Panc1 (cell line): ENCODE data around the gene CD96. TPM values are rescaled to one million over a fixed set of nuclear protein-coding genes. Genes with fewer than 3 reads are reported as not detected.

Source experiments
- ATAC-seq: fragments of 200-7000 bp; cut with Tn5 transposase; 2 replicates; pipeline ENCODE4 v1.9.1; 2020; ENCODE audit warnings: mild to moderate bottlenecking, moderate library complexity
- BruUV-seq: library from RNA; stranded (reverse); fragments of 400-500 nt; replicated peaks from 2 replicates; lab custom pipeline; 2021; lab: Mats Ljungman, UMichigan
- CTCF ChIA-PET: fragments of 300-600 bp; sonication (Branson Sonifier 250); formaldehyde crosslinking; loops from one replicate; lab custom pipeline; 2022; ENCODE audit warnings: antibody characterized with exemption; lab: Charles Lee
- POLR2A ChIA-PET: fragments of 300-600 bp; sonication (Branson Sonifier 250); formaldehyde crosslinking; loops from one replicate; lab custom pipeline; 2022; ENCODE audit warnings: antibody characterized with exemption; lab: Charles Lee
- DNase-seq: peaks from one replicate; pipeline ENCODE4 v3.0.0-alpha.2; 2010; ENCODE audit warnings: low read depth, low spot score
- H3K27ac ChIP-seq: 2 replicates; pipeline ENCODE4 v1.5.1; 2011; ENCODE audit warnings: mild to moderate bottlenecking, low read length, inconsistent platforms
- H3K27me3 ChIP-seq: fragments of 200-500 bp; sonication (Bioruptor generic); 2 replicates; pipeline ENCODE4 v1.6.0; 2014; ENCODE audit warnings: low read length, inconsistent platforms; ENCODE audit not compliant: control insufficient read depth, insufficient read depth
- H3K36me3 ChIP-seq: fragments of 200-500 bp; sonication (Bioruptor generic); 2 replicates; pipeline ENCODE4 v1.5.1; 2014; ENCODE audit warnings: inconsistent platforms, mild to moderate bottlenecking, low read length, moderate library complexity; ENCODE audit not compliant: control insufficient read depth, insufficient read depth
- H3K4me1 ChIP-seq: 2 replicates; pipeline ENCODE4 v1.5.1; 2011; ENCODE audit warnings: inconsistent platforms, mild to moderate bottlenecking, low read length, moderate library complexity; ENCODE audit not compliant: control insufficient read depth, insufficient read depth
- H3K4me3 ChIP-seq, 2 experiments: 2 replicates each; pipeline ENCODE4 v1.5.1; 2011 to 2012; ENCODE audit warnings: low read depth in 2 of 2, low read length in 2 of 2, mild to moderate bottlenecking in 2 of 2, inconsistent platforms in 1 of 2, moderate library complexity in 1 of 2
- H3K9me3 ChIP-seq: fragments of 200-500 bp; sonication (Bioruptor generic); 2 replicates; pipeline ENCODE4 v1.5.1; 2014; ENCODE audit warnings: low read depth, mild to moderate bottlenecking, inconsistent platforms, low read length, moderate library complexity; ENCODE audit not compliant: control insufficient read depth, insufficient read depth
- POLR2AphosphoS5 ChIP-seq: IDR thresholded peaks from 2 replicates; pipeline ENCODE4 v1.6.1; 2012; ENCODE audit warnings: mild to moderate bottlenecking, low read depth, low read length, moderate library complexity
- REST ChIP-seq, 2 experiments: IDR thresholded peaks; 2 replicates each; pipeline ENCODE4 v1.6.1; 2011 to 2012; ENCODE audit warnings: low read depth in 2 of 2, control low read depth in 1 of 2, low read length in 1 of 2, mild to moderate bottlenecking in 1 of 2, moderate library complexity in 1 of 2; ENCODE audit not compliant: insufficient read depth in 1 of 2
- SIN3A ChIP-seq: IDR thresholded peaks from 2 replicates; pipeline ENCODE4 v1.6.1; 2012; ENCODE audit warnings: low read depth, mild to moderate bottlenecking, low read length, moderate library complexity, borderline replicate concordance; ENCODE audit not compliant: insufficient read depth
- TCF7L2 ChIP-seq: IDR thresholded peaks from 2 replicates; pipeline ENCODE4 v1.6.1; 2011; ENCODE audit warnings: mild to moderate bottlenecking, low read depth, low read length, inconsistent platforms
- in situ Hi-C: cut with HindIII; loops from 2 replicates; pipeline ENCODE4 v1.10.0; 2016; ENCODE audit warnings: low sequenced_read_pairs, low pct_unique_long_range_greater_than_20kb
- intact Hi-C: fragments of 100-400 bp; cut with micrococcal nuclease; formaldehyde crosslinking; loops from one replicate; pipeline ENCODE4 v1.10.0; 2022; ENCODE audit not compliant: unreplicated experiment
- total RNA-seq: library from RNA; stranded (reverse); gene quantifications from one replicate; pipeline ENCODE4 v1.2.1, GENCODE V29; 2021; ENCODE audit not compliant: unreplicated experiment
- TF ChIP-seq, protein P1 (sequence below): fragments of 450-650 bp; IDR thresholded peaks from 2 replicates; pipeline ENCODE4 v1.5.1; 2017; ENCODE audit warnings: mild to moderate bottlenecking

The CD96 gene
- total RNA-seq, 1 experiment from 2014 or later = not detected

DNA sequence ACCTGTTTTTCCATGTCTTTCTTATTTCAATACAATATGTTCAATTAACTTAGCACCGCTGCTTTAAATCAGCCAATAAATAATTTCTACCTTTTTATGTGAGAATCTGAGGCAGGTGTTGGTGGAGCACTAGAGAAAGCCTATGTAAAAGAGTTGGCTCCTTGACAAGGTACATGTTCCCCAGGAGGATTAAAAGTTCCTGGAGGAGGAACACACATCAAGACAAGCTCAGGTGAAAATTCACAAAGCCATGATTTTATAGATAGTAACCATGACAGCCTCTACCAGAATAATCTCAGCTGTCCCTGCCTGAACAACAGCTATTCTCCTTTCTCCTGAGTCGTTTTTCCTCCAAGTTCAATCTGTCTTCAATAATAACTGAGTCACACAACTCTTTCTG, 56.6 kb downstream of the CD96 start:
- POLR2A ChIA-PET = no interaction called here
- H3K4me1 ChIP-seq = no peaks in the 10 kb centered on the region
- no peaks in the 10 kb centered on the region for H3K9me3 ChIP-seq
- no peak overlapping the region for H3K4me3 ChIP-seq
- no peak overlapping the region for H3K27ac ChIP-seq
- DNase-seq (no peak), ATAC-seq (no peak)
- CTCF ChIA-PET = no interaction called here
- no peak for TF ChIP-seq POLR2AphosphoS5
- no peak for TF ChIP-seq TCF7L2
- TF ChIP-seq, protein P1, sequence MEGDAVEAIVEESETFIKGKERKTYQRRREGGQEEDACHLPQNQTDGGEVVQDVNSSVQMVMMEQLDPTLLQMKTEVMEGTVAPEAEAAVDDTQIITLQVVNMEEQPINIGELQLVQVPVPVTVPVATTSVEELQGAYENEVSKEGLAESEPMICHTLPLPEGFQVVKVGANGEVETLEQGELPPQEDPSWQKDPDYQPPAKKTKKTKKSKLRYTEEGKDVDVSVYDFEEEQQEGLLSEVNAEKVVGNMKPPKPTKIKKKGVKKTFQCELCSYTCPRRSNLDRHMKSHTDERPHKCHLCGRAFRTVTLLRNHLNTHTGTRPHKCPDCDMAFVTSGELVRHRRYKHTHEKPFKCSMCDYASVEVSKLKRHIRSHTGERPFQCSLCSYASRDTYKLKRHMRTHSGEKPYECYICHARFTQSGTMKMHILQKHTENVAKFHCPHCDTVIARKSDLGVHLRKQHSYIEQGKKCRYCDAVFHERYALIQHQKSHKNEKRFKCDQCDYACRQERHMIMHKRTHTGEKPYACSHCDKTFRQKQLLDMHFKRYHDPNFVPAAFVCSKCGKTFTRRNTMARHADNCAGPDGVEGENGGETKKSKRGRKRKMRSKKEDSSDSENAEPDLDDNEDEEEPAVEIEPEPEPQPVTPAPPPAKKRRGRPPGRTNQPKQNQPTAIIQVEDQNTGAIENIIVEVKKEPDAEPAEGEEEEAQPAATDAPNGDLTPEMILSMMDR = no peak
- no peak for TF ChIP-seq REST (IDR thresholded peaks at IDR 0.05; ENCODE audit: insufficient read depth in 1 of 2, low read depth in 2 of 2, low read length in 1 of 2)
- TF ChIP-seq SIN3A = no peak
- intact Hi-C loops (no loop called here), in situ Hi-C loops (no loop called here)
- no peaks in the 10 kb centered on the region for H3K36me3 ChIP-seq
- no TSS peak for BruUV-seq
- no peaks in the 10 kb centered on the region for H3K27me3 ChIP-seq

GRCh38 chr3:111601810-111602209, 59.8 kb downstream of the CD96 start:
- TF ChIP-seq, protein P1 = no peak
- TF ChIP-seq SIN3A = no peak
- TF ChIP-seq TCF7L2 = no peak
- TF ChIP-seq POLR2AphosphoS5 = no peak
- TF ChIP-seq REST (IDR thresholded peaks at IDR 0.05; ENCODE audit: insufficient read depth in 1 of 2, low read depth in 2 of 2, low read length in 1 of 2) = no peak

More at GRCh38 chr3:111601810-111602209, 59.8 kb downstream of the CD96 start:
- DNase-seq = no peak
- H3K27me3 ChIP-seq = no peaks in the 10 kb centered on the region
- H3K4me3 ChIP-seq = no peak overlapping the region
- POLR2A ChIA-PET = no interaction called here
- CTCF ChIA-PET = interaction anchor here (0.6 kb wide), 1 partner anchor 133 kb away, joined by 3 read pairs; no protein-coding TSS in a partner anchor
- H3K9me3 ChIP-seq = no peaks in the 10 kb centered on the region
- H3K36me3 ChIP-seq = no peaks in the 10 kb centered on the region
- no TSS peak for BruUV-seq
- intact Hi-C loops (no loop called here), in situ Hi-C loops (no loop called here)
- no peak overlapping the region for H3K27ac ChIP-seq
- ATAC-seq = no peak
- no peaks in the 10 kb centered on the region for H3K4me1 ChIP-seq
